ENCODE data around the gene KLHL18.
"Not testable (repeated sequence)": the region's sequence is repeated elsewhere in the genome, so short reads cannot be mapped to it uniquely, and the experiment has no call there.

KLHL18 gene

DNA sequence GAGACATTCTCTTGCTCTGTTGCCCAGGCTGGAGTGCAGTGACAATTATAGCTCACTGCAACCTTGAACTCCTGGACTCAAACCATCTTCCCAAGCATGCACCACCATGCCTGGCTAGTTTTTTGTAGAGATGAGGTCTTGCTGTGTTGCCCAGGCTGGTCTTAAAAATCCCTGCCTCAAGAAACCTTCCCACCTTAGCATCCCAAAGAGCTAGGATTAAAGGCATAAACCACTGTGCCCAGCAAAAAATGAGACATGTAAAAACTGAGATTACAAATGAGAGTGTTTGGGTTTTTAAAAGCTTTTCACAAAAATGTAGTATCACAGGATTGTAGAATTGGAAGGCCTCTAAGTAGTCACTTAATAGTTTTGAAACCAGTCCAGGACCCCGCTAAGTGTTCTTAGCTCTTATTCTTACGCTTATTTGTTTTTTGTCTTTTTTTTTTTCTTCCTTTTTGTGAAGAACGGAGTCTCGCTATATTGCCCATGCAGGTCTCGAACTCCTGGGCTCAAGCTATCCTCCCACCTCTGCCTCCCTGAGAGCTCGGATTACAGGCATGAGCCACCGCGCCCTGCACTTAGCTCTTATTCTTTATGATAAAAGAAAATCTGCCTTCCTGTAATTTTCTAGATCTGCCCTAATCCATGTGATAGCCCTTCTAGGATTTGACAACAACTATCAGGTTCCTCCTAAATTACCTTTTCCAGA is 31.5 kb downstream of the KLHL18 start:
- H3K4me3 Mint-ChIP-seq: no peak overlapping the region
- peaks cover 25% of the 10 kb centered on the region for H3K4me1 Mint-ChIP-seq
- peaks cover 12% of the 10 kb centered on the region for H3K9me3 Mint-ChIP-seq
- H3K36me3 Mint-ChIP-seq (ENCODE audit: low read depth): peaks cover 20% of the 10 kb centered on the region
- H3K27ac Mint-ChIP-seq: peak overlapping the region; percentile 19
- TF ChIP-seq, protein P1, sequence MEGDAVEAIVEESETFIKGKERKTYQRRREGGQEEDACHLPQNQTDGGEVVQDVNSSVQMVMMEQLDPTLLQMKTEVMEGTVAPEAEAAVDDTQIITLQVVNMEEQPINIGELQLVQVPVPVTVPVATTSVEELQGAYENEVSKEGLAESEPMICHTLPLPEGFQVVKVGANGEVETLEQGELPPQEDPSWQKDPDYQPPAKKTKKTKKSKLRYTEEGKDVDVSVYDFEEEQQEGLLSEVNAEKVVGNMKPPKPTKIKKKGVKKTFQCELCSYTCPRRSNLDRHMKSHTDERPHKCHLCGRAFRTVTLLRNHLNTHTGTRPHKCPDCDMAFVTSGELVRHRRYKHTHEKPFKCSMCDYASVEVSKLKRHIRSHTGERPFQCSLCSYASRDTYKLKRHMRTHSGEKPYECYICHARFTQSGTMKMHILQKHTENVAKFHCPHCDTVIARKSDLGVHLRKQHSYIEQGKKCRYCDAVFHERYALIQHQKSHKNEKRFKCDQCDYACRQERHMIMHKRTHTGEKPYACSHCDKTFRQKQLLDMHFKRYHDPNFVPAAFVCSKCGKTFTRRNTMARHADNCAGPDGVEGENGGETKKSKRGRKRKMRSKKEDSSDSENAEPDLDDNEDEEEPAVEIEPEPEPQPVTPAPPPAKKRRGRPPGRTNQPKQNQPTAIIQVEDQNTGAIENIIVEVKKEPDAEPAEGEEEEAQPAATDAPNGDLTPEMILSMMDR (IDR thresholded peaks at IDR 0.05): no peak
- no peaks in the 10 kb centered on the region for H3K27me3 Mint-ChIP-seq (ENCODE audit: low read depth, poor library complexity)
- no peak for DNase-seq

DNA sequence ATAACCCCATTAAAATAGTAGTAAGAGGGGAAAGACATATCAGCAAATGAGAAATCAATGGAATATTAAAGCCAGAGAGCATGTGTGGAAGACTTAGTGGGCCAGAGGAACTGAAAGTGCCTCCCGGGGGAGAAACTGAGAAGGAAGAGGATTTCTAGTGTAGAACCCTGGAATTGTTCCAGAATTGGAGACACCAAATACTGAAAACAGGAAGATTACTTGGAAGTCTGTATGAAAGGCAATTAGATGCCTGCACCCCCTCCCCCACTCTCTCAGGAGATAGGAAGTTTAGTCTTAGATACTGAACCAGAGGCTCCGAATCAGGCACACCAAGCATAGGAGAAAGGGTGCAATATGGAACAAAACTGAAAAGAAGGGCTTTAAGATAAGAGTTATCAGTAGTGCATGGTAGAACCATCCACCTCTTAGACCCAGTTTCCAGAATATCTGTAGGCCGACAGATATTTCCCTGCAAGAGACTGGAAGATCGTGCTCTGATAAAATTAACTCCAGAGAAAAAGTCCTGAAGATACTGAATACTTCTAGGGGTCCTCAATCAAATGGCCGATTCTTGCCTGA is 32.4 kb downstream of the KLHL18 start:
- no peak overlapping the region for H3K4me3 Mint-ChIP-seq
- peak overlapping the region; percentile 19 for H3K27ac Mint-ChIP-seq
- DNase-seq: no peak
- TF ChIP-seq, protein P1 (IDR thresholded peaks at IDR 0.05): no peak
- peaks cover 21% of the 10 kb centered on the region for H3K36me3 Mint-ChIP-seq (ENCODE audit: low read depth)
- peaks cover 9% of the 10 kb centered on the region for H3K9me3 Mint-ChIP-seq
- H3K4me1 Mint-ChIP-seq: peaks cover 23% of the 10 kb centered on the region
- H3K27me3 Mint-ChIP-seq (ENCODE audit: low read depth, poor library complexity): no peaks in the 10 kb centered on the region

DNA sequence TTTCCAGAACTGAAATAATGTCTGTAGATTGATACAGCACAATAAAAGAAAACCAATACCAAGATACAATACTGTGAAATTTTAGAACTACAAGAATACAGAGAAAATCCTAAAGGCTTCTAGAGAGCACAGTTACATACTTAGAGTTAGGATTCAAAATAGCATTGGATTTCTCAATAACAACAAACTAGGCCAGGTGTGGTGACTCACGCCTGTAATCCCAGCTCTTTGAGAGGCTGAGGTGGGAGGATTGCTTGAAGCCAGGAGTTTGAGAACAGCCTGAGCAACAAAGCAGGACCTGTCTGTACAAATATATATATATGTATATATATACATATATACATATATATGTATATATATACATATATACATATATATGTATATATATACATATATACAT is 33.4 kb downstream of the KLHL18 start:
- H3K27ac Mint-ChIP-seq; DNase-seq; H3K9me3 Mint-ChIP-seq; H3K27me3 Mint-ChIP-seq (ENCODE audit: low read depth, poor library complexity); H3K4me3 Mint-ChIP-seq: not testable (repeated sequence)
- peaks cover 14% of the 10 kb centered on the region for H3K4me1 Mint-ChIP-seq
- peaks cover 20% of the 10 kb centered on the region for H3K36me3 Mint-ChIP-seq (ENCODE audit: low read depth)

DNA sequence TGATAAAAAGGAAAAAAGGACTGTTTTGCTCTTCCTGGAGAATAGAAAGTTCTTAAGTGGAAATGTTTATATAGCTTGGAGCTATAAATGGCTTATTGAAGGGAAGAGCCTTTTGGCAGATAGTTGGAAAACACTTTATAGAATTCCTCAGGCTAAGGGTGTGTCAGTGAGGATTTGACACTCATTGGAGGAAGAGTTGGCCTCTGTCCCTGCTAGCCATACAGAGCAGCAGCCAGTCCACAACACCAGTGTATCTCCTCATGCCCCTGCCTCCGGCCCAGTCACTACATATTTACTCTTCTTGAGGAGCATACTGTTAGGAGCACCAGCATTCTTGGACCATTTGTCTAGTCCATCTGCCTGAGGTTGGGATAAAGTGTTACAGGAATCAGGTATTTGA is 36.2 kb downstream of the KLHL18 start:
- H3K27ac Mint-ChIP-seq: no peak overlapping the region
- H3K27me3 Mint-ChIP-seq (ENCODE audit: low read depth, poor library complexity): peaks cover 3% of the 10 kb centered on the region
- TF ChIP-seq, protein P1 (IDR thresholded peaks at IDR 0.05): no peak
- H3K9me3 Mint-ChIP-seq: no peaks in the 10 kb centered on the region
- peaks cover 13% of the 10 kb centered on the region for H3K4me1 Mint-ChIP-seq
- DNase-seq: no peak
- no peak overlapping the region for H3K4me3 Mint-ChIP-seq
- peaks cover 27% of the 10 kb centered on the region for H3K36me3 Mint-ChIP-seq (ENCODE audit: low read depth)

DNA sequence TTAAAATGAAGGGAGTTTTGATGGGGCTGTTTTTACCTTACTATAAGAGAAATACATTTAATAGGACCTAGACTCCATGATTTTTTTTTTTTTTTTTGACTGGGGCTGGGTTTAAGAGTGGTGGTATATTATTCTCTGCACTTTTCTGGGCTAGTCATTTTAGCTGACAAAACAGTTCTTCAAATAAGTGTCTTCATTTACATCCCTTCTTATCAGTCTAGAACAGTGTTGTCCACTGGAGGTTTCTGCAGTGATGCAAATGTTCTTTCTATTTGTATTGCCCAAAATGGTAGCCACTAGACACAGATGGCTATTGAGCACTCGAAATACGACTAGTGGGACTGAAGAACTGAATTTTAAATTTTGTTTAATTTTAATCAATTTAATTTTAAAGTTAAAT is 37.2 kb downstream of the KLHL18 start:
- TF ChIP-seq, protein P1 (IDR thresholded peaks at IDR 0.05): no peak
- H3K9me3 Mint-ChIP-seq: no peaks in the 10 kb centered on the region
- H3K27me3 Mint-ChIP-seq (ENCODE audit: low read depth, poor library complexity): peaks cover 3% of the 10 kb centered on the region
- H3K4me1 Mint-ChIP-seq: peaks cover 2% of the 10 kb centered on the region
- H3K27ac Mint-ChIP-seq: no peak overlapping the region
- peaks cover 27% of the 10 kb centered on the region for H3K36me3 Mint-ChIP-seq (ENCODE audit: low read depth)
- no peak overlapping the region for H3K4me3 Mint-ChIP-seq
- no peak for DNase-seq

DNA sequence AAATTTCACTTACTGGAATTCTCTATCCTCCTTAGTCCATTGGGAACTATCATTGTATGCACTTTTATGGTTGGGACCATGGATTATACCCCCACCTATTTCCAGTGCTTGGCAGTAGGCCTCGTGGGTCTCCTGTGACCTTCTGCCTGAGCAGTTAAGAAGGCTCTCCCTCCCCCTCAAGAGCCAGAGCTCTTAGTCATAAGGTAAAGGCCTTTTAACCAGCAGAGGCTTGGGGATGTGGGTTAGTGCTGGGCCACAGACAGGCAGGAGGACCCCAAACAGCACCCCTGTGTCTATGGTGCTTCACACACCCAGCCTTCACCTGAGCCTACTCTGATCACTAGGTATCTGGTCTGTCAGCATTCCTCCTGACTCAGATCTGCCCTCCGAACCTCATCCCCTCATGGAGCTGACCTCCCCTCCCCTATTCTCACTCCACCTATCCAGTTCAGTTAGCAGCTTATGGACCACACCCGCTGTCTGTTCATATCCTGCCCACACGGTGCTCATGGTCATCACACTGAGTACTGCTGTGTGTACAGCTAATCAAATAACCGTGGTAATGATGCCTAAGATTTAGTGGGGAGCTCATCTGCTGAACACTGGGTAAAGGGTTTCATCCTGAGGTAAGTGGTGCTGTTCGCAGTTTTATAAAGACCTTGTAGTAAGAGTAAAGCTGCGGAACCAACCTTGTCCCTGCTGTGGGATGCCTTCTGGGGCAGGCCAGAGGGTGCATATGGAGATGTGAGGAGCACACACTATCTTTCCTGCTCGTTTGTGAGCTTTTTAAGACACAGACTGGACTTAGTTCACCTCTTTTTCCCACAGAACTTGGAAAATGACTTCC is 40.9 kb downstream of the KLHL18 start:
- peaks cover 43% of the 10 kb centered on the region for H3K36me3 Mint-ChIP-seq (ENCODE audit: low read depth)

More for the DNA sequence above, 40.9 kb downstream of the KLHL18 start:
- DNase-seq: no peak
- Mint-ChIP-seq H3K27me3 (ENCODE audit: low read depth, poor library complexity) (peaks cover 8% of the 10 kb centered on the region), H3K27ac (peak overlapping the region; percentile 53), H3K4me3 (no peak overlapping the region), H3K4me1 (no peaks in the 10 kb centered on the region), H3K9me3 (no peaks in the 10 kb centered on the region)
- TF ChIP-seq, protein P1 (IDR thresholded peaks at IDR 0.05): no peak
